Fibroblast of skin of right biceps (primary cell): ENCODE measurements around the gene SLC6A12.
"Not testable (repeated sequence)": the region's sequence is repeated elsewhere in the genome, so short reads cannot be mapped to it uniquely, and the experiment has no call there.

ENCODE experiments used
- DNase-seq: peaks from one replicate; pipeline ENCODE4 v3.0.0-alpha.2; 2013

Gene SLC6A12

DNA sequence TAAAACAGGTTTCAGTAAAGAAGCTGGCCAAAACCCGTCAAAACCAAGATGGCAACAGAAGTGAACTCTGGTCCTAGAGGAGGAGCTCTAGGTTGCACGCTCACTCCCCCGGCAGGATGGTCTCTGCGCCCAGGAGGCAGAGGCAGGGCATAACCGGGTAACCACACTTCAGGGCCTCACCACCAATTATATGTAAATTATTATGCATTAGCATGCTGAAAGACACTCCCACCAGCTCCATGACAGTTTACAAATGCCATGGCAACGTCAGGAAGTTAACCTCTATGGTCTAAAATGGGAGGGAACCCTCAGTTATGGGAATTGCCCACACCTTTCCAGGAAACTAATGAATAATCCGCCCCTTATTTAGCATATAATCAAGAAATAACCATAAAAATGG is 20.1 kb upstream of the SLC6A12 start:
- no peak for DNase-seq

DNA sequence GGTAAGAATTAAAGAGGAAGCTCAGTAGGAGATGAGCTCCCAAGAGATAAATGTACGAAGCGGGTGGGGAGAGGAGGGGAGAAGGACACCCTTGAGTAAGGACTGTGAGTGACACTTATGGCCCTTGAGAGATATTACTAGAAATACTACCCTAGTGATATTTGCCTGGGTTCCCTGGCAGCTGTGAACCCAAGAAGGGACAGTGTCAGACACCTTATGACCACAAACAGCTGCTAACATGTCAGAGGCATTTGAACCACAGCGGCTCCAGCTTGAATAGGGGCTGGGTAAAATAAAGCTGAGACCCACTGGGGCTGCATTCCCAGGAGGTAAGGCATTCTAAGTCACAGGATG is 19.6 kb upstream of the SLC6A12 start:
- DNase-seq: no peak

DNA sequence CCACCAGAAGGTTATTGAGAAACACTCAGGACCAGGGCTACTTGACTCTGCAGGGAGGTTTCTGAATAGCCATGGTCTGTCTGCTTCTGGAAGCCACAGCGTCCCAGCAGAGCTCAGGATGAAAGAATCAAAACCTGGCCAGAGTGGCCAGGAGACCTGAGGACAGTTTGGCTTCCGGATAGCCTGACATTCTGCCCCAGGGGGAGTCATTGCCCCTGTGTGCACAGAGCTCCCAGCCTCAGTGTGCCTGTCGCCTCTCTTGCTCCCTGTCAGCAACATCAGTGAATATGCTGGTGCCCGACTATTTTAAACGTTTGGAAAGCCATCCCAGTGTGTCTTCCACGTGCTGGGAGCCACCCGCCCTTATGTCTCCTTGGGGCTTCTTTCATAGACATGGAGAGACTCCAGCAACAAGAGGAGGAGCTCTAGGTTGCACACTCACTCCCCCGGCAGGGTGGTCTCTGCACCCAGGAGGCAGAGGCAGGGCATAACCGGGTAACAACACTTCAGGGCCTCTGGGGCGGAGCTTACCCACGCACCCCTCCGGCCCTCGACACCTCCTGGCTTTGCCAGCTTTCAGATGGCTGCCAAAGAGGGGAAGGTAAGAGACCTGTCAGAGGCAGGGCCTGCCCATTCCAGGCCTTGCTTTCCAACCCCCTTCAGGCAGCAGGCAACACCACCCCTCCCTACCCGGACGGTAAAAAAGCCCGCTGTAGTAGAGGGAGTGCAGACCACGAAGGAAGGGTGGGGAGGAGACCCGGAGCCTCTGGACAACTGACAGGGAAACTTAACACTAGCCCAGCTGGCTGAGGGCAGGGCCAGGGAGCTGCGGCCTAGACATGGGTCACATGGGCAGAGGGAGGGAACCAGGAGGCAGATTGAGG is 19.0 kb upstream of the SLC6A12 start:
- no peak for DNase-seq

DNA sequence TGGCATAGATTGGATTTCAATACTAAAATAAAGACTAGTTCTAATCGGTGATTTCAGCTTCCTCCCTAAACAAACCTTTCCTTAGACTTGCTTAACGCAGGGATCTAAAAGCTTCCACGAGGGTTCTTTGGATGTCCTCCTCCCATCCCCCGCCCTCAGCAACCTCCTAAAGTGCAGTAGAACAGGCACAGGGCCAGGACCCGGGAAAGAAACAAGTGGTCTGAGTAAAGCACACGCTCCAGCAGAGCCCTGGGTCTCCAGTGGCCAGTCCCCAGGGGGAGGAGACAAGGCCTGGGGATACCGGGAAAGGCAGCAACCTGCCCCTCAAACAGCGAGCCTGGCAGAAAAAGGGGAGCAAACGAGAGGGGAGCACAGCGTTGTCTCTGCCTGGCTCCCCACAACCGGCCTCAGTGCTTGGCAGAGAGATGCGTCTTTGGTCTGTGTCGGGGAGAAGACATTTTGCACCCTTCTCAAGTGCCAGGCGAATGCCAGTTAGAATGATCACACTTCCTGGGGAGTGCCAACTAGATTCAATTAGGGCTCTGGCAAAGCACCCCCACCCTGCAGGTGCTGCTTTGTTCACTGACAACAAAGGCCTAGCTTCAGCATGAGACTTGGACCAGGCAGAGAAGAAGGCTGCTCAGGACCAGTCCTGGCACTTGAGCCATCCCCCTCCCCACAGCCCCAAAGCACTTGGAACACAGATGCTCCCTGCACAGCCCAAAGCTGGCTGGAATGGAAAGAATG is 17.1 kb upstream of the SLC6A12 start:
- DNase-seq: no peak

DNA sequence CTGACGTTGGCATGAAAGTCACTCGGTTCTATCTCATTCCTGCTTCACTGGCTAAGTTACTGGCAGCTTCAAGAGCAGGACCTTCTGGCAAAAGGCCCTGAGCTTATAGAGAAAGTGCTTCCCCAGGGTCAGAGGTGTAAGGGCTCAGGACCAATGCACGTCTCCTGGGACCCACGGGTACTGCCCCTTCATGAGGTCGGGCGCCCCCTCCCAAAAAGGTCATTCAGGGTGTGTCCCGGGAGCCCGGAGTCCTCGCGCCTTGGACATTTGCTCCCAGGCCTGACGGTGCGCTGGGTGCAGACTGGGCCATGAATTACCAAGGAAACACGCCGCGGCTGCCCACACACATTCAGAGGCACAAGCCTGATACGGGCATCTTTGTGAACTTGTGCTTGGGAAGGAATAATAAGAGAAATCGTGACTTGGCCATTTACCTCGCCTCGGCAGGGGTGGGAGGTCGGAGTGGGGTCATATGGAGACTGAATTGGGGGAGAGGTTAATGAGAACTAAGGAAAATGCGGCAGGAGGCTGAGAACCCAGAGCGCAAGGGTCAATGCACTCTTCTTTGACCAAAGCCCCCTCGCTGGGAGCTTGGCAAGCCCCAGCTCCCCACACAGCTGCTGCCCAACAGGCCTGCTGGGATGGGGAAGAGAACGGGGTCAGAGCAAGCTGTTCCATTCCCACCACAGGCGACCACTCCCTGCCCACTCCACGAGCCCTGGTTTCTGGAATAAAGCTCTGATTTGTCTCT is 15.7 kb upstream of the SLC6A12 start:
- no peak for DNase-seq

DNA sequence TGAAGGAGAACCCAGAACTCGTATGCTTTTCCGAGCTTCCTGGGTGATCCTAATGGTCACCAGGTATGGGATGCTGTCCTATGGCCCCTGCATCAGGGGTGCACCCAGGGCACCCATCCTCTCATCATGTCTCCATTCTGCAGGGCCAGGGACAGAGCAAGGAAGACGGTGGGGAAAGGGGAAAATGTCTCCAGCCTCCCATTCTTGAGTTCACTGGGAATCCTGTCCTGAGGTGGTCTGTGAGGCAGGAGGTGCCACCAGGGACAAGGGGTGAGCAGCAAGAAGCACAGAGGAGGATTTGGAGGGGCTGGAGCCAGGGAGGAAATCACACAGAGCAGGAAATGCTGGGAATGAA is 14.9 kb upstream of the SLC6A12 start:
- no peak for DNase-seq

DNA sequence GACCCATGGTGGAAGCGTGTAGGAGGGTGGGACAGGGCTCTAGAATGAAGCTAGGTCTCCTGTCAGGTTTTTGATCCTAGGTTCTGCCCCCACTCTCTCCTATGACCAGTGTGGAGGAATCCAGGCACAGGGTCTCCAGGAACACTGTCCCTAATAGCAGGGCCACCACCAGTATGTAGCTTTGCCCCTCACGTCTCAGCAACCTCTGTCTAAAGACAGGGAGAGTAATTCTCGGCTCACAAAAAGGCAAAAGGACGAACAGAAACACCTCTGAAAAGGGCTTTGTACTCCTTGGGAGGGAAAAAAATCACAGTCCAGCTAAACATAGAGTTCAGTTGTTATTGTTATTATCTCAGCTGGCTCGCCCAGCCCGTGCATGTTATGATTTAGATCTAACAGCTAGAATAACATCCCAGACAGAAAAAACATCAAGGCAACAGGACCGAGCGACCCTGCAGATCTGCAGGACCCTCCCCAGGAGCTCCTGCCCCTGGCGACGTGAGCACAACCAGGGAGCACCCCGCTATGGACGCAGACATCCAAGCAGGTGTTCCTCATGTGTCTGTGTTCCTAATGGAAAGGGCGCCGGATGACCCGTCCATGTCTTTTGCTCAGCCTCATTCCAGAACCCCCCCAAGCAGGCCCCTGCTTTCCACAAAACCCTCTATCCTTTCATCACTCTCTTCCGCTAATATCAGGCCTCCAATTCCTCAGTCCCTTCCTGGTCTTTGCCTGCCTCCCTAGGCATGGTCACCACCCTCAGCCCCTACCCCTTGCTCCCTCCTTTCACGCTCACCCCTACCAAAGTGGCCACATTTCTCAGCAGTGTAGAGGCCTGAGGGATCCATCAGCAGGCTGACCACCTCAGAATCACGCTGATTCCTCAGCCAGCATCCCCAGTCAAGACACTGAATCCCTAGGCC is 14.2 kb upstream of the SLC6A12 start:
- DNase-seq: no peak

DNA sequence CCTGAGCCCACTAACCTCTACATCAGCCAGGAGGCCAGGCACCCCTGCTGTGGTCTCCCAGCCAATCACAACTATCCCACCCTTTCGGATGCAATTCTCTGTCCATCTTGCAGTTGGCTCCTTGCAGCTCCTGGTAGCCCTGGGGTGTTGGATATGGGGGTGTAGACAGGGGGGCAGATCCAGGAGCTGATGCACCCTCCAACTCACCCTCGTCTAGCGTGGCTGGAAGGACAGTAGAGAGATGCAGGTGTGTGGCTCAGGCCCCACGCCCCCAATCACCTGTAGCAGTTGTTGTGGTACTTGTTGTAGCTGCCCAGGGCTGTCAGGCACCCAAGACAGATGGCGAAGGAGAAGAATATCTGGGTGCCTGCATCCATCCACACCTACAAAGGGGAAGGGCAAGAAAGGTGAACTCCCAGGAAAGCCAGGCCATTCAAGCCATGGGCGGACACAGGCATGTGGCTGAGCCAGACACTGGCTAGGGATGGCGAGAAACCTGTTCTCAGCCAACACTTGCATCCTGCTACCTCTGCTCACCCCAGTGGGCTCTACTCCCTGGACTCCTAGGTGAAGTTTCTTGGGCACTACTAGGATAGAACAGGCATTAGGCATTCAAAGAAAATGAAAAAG is 13.4 kb upstream of the SLC6A12 start:
- no peak for DNase-seq

DNA sequence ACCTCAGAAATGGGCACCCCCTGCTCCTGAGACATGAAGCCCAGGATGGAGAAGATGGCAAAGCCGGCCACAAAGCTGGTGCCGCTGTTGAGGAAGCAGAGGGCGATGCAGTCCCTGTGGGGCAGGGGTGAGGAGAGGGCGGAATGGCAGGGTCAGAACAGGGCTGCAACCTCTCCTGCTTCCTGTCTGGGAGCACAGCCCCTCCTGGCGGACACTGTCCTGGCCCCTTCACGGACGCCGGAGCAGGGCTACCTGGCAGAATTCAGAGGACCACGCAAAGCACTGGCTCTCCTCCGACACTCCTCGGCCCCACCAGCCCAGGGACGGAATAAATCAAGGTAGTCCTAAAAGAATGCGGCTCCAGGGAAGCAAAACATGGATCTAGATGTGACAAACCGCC is 12.4 kb upstream of the SLC6A12 start:
- no peak for DNase-seq

DNA sequence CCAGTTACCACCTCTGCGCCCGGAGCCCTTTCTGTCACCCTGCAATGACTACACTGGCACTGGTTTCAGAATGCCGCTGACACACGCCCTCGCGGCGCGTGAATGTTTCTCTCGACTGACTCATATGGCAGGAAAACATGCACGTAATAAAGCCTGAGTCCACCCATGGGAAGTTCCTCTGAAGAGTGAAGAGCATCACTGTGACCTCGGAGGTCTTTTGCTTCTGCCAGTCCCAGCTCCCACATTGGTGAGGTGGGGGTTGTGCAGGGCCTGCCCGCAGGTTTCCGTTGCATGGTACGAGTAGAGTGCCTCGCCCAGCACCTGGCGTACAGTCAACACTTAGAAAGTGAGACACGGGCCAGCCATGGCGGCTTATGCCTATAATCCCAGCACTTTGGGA is 11.1 kb upstream of the SLC6A12 start:
- no peak for DNase-seq

DNA sequence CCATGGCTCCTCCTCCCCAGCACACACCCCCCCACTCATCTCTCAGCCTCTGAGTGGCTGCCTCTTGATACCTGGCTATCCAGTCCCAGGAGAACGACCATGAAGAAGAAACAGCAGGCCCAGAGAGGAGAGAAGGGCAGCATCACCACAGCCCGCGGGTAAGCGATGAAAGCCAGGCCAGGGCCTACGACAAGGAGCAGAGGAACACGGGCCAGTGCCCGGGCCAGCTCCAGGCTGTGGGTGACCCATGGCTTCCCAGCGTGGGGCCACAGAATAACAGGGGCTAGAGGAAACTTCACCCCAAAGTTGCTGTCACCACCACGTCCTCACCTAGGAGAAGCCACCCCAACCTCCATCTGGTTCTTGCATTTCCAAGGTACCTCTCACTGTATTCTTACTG is 10.4 kb upstream of the SLC6A12 start:
- no peak for DNase-seq

DNA sequence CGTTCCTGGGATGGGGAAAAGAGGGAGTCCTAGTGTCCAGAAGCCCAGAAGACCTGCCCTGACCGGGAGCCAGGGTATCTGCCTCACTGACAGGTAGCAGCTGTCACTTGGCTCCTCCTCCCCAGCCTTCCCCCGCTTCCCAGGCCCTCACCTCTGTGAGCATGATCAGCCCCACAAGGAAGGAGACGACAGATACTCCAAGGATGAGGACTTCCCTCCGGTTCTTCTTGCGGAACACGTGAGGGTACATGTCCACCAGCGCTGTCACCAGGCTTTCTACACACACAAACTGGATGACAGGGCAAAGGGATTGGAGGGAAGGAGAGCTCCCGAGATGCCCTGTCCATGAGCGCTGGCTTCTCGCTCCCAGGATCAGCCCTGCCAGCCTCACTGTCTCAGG is 9.9 kb upstream of the SLC6A12 start:
- no peak for DNase-seq

DNA sequence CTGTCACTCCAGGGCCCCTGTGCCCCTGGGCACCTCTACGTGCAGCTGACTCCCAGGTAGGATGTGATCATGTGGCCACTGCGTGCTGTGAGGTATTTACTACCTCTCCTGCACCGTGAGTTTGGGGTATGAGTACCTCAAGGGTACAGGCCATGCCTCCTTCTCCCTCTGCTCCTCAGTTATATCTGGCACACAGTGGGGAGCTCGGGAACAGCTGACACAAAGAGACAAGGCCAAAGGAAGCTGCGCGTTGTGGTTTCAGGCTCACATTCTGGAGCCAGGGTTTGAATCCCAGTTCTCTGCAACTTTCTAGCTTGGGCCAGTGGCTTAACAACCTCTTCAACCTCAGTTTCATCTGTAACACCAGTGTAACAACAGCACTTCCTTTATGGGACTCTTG is 7.8 kb upstream of the SLC6A12 start:
- DNase-seq: no peak

DNA sequence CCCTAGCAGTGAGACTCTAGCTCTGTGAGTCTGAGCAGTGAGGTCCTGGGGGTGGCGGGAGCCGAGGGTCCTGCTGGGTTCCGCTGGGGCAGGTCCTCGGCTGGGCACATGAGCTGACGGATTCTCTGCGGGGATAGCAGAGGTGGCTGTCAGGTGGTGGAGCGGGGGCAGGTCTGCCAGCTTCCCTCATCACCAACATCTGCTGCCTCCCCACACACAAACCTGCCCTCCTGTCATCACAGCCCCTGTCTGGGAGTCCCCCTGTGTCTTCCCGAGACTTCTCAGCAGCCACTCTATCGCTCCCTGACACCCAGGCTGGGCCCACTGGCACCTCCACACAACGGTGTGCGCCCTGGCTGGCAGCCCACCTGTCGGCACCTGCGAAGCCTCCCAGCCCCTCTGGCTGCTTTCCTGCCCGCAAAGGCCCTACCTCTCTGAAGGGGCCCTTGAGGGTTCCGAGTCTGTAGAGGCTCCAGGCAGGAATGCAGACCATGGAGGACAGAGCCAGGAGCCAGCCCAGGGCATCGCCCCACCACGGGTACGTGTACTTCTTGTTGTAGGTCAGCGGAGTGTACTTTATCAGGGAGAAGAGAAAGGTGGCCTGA is 7.1 kb upstream of the SLC6A12 start:
- no peak for DNase-seq

DNA sequence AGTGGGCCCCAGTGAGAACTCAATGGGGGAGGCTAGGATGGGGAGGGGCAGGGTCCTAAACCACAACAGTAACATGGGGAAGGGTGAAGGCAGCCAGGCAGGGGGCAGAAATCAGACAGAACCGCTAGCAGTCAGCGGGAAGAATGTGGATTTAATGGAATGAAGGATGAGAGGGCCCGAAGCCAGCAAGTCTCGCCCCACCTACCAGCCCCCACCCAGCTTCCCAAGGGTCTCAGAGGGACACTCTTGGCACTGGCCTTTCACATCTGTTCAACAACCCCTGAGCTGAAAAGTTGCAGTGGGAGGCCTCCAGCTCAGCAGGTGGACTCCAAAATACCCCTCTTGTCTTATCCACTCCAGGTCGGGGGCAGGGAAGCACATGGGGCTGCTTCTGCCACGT is 6.5 kb upstream of the SLC6A12 start:
- DNase-seq: no peak

DNA sequence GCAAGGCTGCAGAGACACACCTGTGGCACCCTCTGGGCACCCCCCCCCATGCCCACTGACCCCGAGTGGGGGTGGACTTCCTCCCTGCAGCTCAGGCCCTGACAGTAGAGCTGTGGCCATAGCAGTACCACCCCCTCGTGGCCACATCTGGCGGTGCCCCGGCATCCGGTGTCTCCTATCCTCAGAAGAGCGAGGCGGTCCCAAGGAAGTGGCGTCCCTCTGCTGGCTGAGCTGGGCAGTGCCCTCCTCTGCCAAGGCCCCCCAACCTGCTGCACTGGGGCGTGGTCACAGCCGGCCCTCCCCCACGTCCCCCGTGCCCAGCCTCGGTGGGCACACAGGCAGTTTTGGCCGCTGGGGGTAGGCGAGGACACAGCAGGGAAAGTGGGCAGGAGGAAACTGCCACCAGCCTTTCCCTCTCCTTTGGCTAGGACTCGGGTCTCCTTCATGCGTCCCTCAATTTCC is 6.0 kb upstream of the SLC6A12 start:
- DNase-seq: peak; percentile 50

DNA sequence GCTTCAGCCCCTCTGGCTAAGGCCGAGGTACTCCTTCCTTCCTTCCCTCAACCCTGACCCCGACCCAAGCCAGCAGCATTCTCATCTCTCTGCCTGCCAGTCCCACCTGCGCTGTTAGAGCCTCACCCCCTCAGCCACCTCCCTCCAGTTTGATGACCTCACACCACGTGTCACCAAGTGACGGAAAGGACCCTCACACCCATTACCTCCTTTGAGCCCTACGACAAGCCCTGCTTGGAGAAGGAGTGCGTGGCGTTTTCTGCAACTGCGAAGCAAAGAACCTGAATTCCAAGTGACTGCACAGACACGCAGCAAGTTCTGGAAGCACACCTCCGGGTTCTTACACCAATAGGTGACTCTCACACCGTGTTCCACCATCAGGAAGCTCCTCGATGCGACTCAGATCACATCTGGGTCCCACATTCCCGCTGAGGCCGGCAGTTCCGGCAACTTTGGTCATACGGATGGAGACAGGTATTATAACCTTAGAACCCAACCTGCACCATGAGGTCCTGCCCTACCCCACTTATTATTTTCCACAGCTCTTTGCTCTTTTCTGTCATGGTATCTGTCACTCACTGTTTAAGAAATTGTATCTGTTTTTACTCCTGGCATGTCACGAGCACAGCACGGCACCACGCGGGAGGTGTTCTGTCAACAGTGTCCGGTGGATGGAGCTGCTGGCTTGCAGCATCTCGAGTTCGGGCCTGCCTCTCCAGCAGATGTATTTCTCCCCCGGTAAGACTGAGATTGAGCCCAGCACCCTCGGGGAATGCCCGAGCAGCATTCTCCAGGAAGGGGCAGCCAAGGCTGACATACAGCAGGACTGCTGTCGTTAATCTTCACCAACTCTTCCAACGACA is 5.0 kb upstream of the SLC6A12 start:
- DNase-seq: no peak

DNA sequence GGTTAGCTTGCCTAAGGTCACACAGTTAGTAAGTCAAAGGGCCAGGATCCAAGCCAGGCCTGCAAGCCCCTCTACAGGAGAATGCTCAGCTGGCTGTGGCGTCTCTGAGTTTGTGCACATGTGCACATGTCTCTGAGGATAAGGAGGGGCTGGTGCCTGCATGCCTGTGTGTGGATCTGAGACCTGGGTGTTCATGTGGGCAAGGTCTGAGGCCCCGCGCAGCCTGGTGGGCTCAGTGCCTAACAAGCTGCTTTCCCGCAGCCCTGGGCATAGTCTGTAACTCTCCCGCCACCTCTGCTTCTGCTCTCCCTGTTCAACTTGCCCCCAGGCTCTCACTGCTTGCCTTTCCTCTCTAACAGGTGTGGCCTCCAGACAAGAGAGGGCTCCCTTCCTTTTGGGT is 4.3 kb upstream of the SLC6A12 start:
- DNase-seq: no peak

DNA sequence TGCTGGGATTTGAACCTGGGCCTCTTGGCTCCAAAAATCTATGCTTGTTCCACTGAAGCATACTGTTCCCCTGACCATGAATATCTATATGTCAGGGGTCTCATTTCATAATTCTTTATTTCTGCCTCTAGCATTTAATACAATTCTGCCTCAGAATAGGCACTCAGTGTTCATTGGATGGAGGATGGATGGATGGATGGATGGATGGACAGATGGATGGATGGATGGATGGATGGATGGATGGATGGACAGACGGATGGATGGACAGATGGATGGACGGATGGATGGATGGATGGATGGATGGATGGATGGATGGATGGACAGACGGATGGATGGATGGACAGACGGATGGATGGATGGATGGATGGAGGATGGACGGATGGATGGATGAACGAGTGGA is 3.1 kb upstream of the SLC6A12 start:
- not testable (repeated sequence) for DNase-seq

DNA sequence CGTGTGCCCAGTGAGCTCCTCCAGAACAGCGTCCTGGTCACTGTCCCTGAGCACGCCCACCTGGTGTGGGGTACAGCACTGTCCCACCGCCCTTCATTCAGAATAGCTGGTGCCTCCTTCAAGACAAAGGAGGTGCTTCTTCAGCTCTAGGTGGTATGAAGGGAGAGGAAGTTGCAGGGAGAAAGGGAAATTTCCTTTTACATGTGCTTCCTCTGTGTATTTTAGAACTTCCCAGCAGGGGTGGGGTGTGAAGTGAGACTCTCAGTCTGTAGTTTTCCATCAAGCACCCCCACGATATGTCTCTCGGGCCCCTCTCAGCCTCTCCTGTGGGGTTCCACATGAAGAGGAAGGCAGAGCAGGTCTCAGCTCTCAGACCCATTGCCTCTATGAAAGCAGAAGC is 1.2 kb upstream of the SLC6A12 start:
- DNase-seq: no peak

DNA sequence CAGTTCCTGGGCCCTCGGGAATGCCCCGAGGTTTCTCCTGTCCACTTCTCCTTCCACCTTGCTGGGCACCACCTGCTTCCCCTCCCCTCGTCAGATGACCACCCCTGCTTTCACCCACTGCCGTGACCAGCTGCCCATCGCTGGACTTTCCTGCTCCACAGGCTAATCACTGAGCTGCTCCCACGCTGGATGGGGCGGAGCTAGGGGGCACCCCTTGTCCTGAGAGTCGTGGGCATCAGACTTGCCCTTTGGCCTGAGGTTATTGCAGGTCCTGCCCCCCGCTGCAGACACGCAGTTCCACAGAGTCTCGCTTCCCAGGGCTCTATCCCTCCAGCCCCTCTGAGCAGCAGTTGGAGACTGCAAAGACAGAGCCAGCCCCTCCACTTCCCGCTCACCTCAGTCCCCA is 427 bp downstream of the SLC6A12 start:
- DNase-seq: no peak
